Loucy (cell line): ENCODE data around the gene GREB1.

Experiments used
- CTCF ChIP-seq: fragments of 200-600 bp; sonication (generic); conservative IDR thresholded peaks from 2 replicates; pipeline ENCODE4 v1.5.1; 2014; ENCODE audit warnings: mild to moderate bottlenecking, antibody characterized with exemption, low read length
- EZH2phosphoT487 ChIP-seq: fragments of 200-600 bp; IDR thresholded peaks from 2 replicates; pipeline ENCODE4 v1.6.1; 2018; ENCODE audit warnings: antibody characterized with exemption, mild to moderate bottlenecking, moderate library complexity, borderline replicate concordance

- TF ChIP-seq EZH2phosphoT487 (no peak), CTCF (no peak)
Measured at GRCh38 chr2:11542275-11542819, 8.5 kb downstream of the GREB1 start.
